GM19328 (cell line): ENCODE results near the gene TLR3.
"Not testable (repeated sequence)": the region's sequence is repeated elsewhere in the genome, so short reads cannot be mapped to it uniquely, and the experiment has no call there.

ENCODE experiments used
- ATAC-seq: cut with Tn5 transposase; IDR thresholded peaks from one replicate; pipeline ENCODE4 v1.9.1; 2021; ENCODE audit warnings: mild to moderate bottlenecking, moderate library complexity; ENCODE audit not compliant: unreplicated experiment

The TLR3 gene

DNA sequence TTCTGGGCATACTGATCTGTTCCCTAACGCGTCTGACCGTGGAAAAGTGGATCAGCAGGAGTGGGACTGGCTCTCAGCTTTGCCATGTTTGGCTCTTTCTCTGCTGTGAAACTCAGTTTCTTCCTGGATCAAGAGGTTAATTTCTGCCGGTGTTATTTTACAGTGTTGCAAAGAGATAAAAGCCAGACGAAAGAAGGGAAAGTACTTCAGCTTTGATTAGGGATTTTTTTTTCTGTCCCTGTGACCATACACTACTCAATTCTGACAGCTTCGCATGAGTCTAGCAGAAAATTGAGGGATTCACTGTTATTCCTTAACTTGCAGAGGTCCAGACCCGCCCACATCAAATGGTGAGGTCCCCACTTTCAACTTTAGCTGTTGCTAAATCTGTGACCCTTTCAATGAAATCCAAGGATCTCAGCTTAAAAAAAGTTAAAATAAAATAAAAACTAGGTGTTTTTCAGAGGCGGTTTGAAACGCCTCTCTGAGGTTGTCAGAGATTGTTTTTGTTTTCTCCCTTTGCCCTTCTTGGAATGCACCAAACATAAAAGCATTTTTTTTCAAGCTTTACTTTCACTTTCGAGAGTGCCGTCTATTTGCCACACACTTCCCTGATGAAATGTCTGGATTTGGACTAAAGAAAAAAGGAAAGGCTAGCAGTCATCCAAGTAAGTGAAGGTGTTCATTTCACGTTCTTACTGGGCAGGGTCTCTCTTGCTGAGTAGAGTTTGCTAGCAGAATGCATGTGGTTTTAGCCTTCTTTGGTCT lies at the start of gene TLR3:
Gene TLR3, plus strand, starts transcription at position 576 of the 768 bp plus-strand sequence. CDS start 7,464 bp downstream, outside the sequence.
- no peak for ATAC-seq

DNA sequence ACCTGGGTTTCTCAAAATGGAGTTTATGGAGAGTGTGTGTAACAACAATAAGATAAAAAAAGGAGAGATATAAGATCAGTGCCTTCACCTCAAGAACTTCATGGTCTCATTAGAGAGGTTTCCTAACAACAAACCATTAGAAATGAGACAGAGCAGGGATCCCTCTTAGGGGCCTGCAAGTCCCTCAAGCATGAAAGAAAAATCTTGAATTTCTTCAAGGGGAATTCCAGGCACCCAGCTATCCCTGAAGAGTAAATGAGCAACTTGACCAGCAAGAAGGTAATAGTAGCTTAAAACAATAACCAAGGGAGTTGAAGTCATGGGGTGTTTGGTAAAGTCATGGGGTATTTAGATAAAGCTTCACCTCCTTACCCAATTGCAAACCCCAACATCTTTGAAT lies 49.7 kb upstream of the TLR3 start:
- no peak for ATAC-seq

- no peak for ATAC-seq
Observed at GRCh38 chr4:186020106-186020792, 48.7 kb upstream of the TLR3 start.

GRCh38 chr4:186020793-186021407 lies 48.1 kb upstream of the TLR3 start:
- ATAC-seq: no peak

DNA sequence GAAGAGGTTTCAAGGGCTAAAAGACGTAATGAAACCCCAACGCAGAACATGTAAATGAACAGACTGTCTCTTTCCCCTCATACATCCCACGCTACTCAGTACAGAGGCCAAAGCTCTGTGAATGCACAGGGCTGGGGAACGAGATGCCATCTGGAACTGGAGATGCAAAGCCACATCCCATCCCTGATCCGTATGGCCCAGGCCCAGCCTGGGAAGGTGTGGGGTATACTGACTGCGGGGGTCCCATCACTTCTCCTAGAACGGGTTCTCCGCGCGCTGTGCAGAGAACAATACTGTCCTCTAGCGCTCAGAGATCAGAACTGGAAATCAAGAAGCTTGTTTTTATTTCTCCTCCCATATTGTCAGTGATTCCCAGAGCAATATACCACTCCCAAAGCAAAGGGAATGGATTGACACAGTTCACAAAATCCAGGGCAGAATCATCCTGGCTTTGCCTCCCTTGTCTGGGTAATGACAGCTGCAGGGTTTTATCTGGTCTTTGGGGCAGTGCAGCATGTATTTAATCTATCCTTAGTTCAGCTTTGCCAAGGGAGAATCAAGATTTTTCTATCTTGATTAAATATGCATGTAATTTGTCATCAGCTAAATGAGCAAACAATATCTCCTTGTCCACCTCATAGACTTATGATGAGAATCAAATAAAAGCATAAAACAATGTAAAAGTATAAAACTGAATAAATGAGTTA lies 47.3 kb upstream of the TLR3 start:
- ATAC-seq: no peak

DNA sequence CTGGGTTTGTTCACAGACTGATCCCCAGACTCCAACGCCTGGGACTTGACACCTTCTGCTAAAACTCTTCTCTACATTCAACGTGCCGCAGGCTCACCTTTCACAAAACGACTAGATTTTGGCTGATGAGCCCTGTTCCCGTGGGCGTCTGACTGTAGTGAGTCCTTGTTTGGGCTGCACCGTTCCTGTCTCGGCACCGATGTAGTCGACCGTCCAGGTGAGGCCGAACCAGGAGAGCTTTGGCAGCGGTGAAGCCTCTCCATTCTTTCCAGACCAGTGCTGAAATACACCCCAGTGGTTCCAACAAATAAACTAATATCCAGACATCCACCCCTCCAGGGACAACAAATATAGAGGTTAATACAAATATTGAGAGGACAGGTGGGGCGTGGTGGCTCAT lies 45.0 kb upstream of the TLR3 start:
- ATAC-seq: no peak

- ATAC-seq: no peak
Observed at GRCh38 chr4:186024637-186025407, 44.1 kb upstream of the TLR3 start.

GRCh38 chr4:186025408-186025690 lies 43.6 kb upstream of the TLR3 start:
- ATAC-seq: no peak

DNA sequence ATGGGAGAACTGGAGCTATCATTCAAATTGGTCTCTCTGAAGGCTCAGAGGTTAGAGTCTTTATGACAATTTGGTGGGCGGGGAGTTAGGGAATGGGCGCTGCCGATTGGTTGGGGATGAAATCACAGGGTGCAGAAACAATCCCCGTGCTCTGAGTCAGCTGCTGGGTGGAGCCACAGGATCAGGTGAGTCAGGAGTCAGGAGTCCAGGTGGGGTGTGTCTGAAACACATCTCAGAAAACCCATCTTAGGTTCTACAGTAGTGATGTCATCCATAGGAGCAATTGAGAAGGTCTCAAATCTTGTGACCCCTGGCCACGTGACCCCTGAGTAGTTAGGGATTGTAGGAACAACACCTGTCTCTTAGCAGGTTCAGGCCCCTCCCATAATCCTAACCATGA lies 41.6 kb upstream of the TLR3 start:
- no peak for ATAC-seq

DNA sequence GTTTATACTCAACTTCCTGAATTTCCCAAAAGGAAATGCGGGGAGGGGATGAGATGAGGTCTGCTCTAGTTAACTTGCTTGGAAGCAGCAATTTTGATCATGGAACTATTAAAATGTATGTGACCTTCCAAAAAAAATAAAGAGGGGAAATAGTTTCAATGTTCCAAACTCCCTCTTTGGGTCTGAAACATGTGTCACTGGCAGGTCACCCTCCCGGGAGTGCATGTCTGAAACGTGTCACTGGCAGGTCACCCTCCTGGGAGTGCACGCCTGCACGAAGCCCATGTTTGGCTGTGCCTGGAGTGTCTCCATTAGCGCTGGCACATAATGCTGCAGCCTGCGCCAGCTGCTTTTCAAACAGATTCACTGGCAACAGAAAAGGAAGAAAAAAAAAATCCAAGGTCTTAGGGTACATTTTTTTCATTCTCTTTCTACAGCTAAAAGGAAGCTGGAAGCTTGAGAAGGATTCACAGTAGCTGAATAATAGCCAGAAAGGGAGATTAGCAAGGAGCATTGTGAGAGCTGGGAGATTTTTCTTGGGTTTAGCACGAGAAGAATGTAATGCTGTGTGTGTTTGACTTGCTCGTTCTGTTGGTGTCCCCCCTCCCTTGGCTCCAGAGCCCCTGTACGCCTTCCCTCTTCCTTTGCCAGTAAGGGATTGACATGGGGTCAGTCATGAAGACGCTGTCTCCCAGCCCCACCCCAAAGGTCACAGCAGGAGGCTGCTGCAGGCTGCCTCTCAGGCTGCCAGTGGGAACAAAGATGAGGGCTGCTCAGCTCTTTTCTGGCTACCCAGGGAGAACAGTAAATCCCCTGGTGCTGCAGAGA lies 39.2 kb upstream of the TLR3 start:
- ATAC-seq: no peak

GRCh38 chr4:186030399-186030775 lies 38.6 kb upstream of the TLR3 start:
- no peak for ATAC-seq

DNA sequence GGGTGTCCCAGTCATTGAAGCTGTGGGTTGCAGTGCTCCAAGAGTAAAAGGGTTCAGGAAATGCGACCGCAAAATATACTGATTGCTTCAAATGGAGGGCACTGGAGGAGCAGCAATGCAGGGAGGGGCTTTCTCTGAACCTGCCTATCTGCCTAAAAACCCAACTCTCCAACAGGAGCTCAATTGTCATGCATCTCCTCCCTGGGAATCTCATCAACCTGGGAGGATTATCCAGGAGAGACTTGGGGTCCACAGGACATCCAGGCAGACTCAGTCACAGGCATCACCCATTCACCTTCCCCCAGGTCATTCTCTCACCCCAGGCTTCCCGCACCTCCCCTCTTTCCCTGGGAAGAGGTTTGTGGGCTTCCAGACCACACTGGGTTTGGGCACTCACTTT lies 38.2 kb upstream of the TLR3 start:
- no peak for ATAC-seq

GRCh38 chr4:186032259-186032658 lies 36.7 kb upstream of the TLR3 start:
- no peak for ATAC-seq

DNA sequence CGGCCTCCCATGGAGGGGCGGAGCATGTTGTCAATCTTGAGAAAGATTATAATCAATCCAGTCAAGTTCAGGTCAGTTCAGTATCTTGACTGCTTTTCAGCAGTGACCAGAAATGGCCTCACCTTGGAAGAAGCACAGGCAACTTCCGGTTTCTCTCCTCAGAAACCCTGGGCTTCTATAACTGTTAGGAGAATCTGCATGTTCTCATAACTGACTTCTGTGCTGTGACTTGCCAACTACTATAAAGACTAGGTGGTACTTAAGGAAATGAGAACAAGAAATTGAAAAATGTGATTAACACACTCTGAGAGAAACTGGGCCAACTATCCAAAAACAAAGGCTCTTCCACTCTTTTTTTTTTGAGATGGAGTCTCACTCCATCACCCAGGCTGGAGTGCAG lies 35.9 kb upstream of the TLR3 start:
- ATAC-seq: no peak

DNA sequence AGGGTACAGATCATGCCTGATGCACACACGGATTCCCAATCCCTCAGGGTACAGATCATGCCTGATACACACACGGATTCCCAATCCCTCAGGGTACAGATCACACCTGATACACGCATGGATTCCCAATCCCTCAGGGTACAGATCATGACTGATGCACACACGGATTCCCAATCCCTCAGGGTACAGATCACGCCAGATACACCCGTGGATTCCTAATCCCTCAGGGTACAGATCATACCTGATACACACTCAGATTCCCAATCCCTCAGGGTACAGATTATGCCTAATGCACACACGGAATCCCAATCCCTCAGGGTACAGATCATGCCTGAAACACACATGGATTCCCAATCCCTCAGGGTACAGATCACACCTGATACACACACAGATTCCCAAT lies 34.3 kb upstream of the TLR3 start:
- ATAC-seq: not testable (repeated sequence)

DNA sequence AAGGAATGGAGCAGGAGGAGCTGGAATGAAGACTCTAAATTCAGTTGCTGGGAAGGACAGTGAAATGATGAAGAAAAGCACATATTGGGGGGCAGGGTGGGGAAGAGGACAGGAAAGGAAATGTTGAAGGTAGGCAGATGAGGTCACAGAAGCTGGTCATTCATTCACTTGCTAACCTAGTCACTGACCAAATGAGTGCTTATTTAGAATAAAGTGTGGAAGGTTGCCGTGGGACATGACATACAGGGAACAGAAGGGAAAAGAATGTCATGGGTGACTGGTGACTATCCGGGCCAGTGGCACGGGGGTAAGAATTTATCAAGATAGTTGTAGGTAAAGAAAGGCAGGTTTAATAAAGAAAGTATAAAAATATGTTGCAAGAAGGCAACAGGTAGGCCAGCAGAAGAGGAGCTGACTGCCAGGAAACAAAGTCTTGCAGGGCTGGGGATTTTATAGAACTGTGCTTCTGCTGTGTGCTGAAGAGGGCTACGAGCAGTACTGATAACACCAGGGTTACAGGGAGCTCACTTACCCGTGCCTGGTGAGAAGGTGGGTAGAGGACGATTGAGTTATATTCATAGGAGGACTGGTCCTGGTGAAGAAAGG lies 31.9 kb upstream of the TLR3 start:
- no peak for ATAC-seq

GRCh38 chr4:186037692-186038658 lies 31.0 kb upstream of the TLR3 start:
- ATAC-seq: no peak

DNA sequence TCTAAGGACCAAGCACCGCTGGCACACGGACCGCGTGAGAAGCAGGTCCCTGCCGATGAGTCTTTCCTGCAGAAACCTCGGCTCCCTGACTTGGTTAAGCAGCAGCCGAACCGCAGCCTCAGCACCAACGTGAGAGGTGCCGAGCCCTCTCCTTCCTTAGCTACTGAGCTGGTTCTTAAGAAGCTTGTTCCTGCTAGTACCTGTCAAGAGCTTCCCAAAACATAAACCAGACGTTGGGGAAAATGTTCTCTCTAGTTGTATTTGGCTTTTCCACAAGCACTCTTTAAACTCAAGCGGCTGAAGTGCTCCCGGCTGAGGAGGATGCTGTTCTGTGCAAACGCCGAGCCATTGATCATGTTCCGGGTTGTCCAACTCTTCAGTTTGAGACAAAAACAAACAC lies 29.3 kb upstream of the TLR3 start:
- ATAC-seq: no peak

DNA sequence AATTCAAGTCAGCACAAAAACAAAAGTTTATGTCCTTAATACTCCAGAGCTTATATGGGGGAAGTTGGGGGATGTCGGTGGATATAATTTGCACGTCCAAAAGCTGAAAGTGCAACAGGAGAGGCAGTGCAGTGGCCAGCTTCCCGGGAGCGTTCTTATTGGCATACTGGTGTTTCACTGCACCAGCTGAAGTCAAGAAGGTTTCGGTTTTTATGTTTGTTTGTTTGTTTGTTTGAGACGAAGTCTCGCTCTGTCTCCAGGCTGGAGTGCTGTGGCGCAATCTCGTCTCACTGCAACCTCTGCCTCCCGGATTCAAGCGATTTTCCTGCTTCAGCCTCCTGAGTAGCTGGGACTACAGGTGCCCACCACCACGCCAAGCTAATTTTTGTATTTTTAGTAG lies 28.6 kb upstream of the TLR3 start:
- no peak for ATAC-seq
